HepG2 (cell line): ENCODE measurements around the gene CAPN10. TPM values are rescaled to one million over a fixed set of nuclear protein-coding genes. Genes with fewer than 3 reads are reported as not detected.

Experiments used
- ARNT ChIP-seq: fragments of 450-650 bp; IDR thresholded peaks from 2 replicates; pipeline ENCODE4 v1.6.1; 2017
- BCLAF1 ChIP-seq: fragments of 450-650 bp; IDR thresholded peaks from 2 replicates; pipeline ENCODE4 v1.6.1; 2017; ENCODE audit warnings: mild to moderate bottlenecking
- EZH2 ChIP-seq: conservative IDR thresholded peaks from 2 replicates; pipeline ENCODE4 v1.6.1; 2012; ENCODE audit warnings: mild to moderate bottlenecking, low read depth, low read length, moderate library complexity
- FLYWCH1 ChIP-seq: sonication (generic); formaldehyde crosslinking; IDR thresholded peaks from 2 replicates; pipeline ENCODE4 v1.8.1; 2023; ENCODE audit warnings: mild to moderate bottlenecking, missing genetic modification reagents
- GABPA ChIP-seq, 2 experiments: IDR thresholded peaks; 2 replicates each; pipeline ENCODE4 v1.6.1; 2011 to 2016; ENCODE audit warnings: low read depth in 2 of 2, low read length in 1 of 2, missing biosample characterization in 1 of 2, missing genetic modification characterization in 1 of 2
- GFI1 ChIP-seq: sonication (generic); formaldehyde crosslinking; IDR thresholded peaks from 2 replicates; pipeline ENCODE4 v1.5.0; 2020; ENCODE audit warnings: missing genetic modification reagents, mild to moderate bottlenecking, borderline replicate concordance
- JUND ChIP-seq: sonication (generic); formaldehyde crosslinking; IDR thresholded peaks from 2 replicates; pipeline ENCODE4 v1.8.0; 2022; ENCODE audit warnings: mild to moderate bottlenecking, missing genetic modification reagents
- MED8 ChIP-seq: sonication (generic); formaldehyde crosslinking; IDR thresholded peaks from 2 replicates; pipeline ENCODE4 v1.8.1; 2023; ENCODE audit warnings: mild to moderate bottlenecking, missing genetic modification reagents; ENCODE audit not compliant: insufficient replicate concordance
- MLLT10 ChIP-seq: sonication (generic); formaldehyde crosslinking; IDR thresholded peaks from 2 replicates; pipeline ENCODE4 v1.4.0; 2020; ENCODE audit warnings: missing genetic modification reagents
- NCOR1 ChIP-seq: fragments of 200-600 bp; sonication (generic); IDR thresholded peaks from 2 replicates; pipeline ENCODE4 v1.7.0; 2017; ENCODE audit warnings: antibody characterized with exemption, low read length, borderline replicate concordance
- NFIB ChIP-seq: sonication (generic); formaldehyde crosslinking; IDR thresholded peaks from 2 replicates; pipeline ENCODE4 v1.9.0; 2021; ENCODE audit warnings: missing genetic modification reagents, mild to moderate bottlenecking, borderline replicate concordance
- NKX3-1 ChIP-seq: sonication (generic); formaldehyde crosslinking; IDR thresholded peaks from 2 replicates; pipeline ENCODE4 v1.5.0; 2020; ENCODE audit warnings: missing genetic modification reagents
- NR0B2 ChIP-seq: sonication (generic); formaldehyde crosslinking; IDR thresholded peaks from 2 replicates; pipeline ENCODE4 v1.4.0; 2020; ENCODE audit warnings: mild to moderate bottlenecking, missing genetic modification reagents
- NRL ChIP-seq: sonication (generic); formaldehyde crosslinking; IDR thresholded peaks from 2 replicates; pipeline ENCODE4 v1.5.0; 2020; ENCODE audit warnings: missing genetic modification reagents, mild to moderate bottlenecking, moderate library complexity, borderline replicate concordance
- STAG1 ChIP-seq: sonication (generic); formaldehyde crosslinking; IDR thresholded peaks from 2 replicates; pipeline ENCODE4 v1.4.0; 2020; ENCODE audit warnings: missing genetic modification reagents
- TEAD2 ChIP-seq: sonication (generic); formaldehyde crosslinking; IDR thresholded peaks from 2 replicates; pipeline ENCODE4 v1.9.0; 2021; ENCODE audit warnings: missing genetic modification reagents
- THAP9 ChIP-seq: sonication (generic); formaldehyde crosslinking; IDR thresholded peaks from 2 replicates; pipeline ENCODE4; 2020; ENCODE audit warnings: missing genetic modification reagents, mild to moderate bottlenecking, borderline replicate concordance
- U2AF2 ChIP-seq: fragments of 200-400 bp; formaldehyde crosslinking; IDR thresholded peaks from 2 replicates; pipeline ENCODE4 v1.6.1; 2017; ENCODE audit warnings: low read depth, mild to moderate bottlenecking, low read length
- YEATS2 ChIP-seq: sonication (generic); formaldehyde crosslinking; IDR thresholded peaks from 2 replicates; pipeline ENCODE4 v1.4.0; 2020; ENCODE audit warnings: missing genetic modification reagents, borderline replicate concordance
- ZFAT ChIP-seq: sonication (generic); formaldehyde crosslinking; conservative IDR thresholded peaks from 2 replicates; pipeline ENCODE4 v1.8.1; 2023; ENCODE audit warnings: missing genetic modification reagents, inconsistent platforms
- ZKSCAN5 ChIP-seq: sonication (generic); formaldehyde crosslinking; IDR thresholded peaks from 2 replicates; pipeline ENCODE4 v1.5.1; 2020; ENCODE audit warnings: mild to moderate bottlenecking, missing genetic modification reagents
- ZNF720 ChIP-seq: sonication (generic); formaldehyde crosslinking; IDR thresholded peaks from 2 replicates; pipeline ENCODE4 v1.4.0; 2020; ENCODE audit warnings: missing genetic modification reagents
- ZZZ3 ChIP-seq: sonication (generic); formaldehyde crosslinking; IDR thresholded peaks from 2 replicates; pipeline ENCODE4 v1.4.0; 2020; ENCODE audit warnings: missing genetic modification reagents, mild to moderate bottlenecking, borderline replicate concordance
- polyA plus RNA-seq, 8 experiments: library from polyadenylated mRNA; depleted of rRNA in 3 of 8; stranded (reverse) in 7 of 8; unstranded in 1 of 8; fragments of >200 nt; fragmentation: Illumina TruSeq in 4 of 8; extraction: Trizol in 4 of 8; gene quantifications; 2 replicates each; pipeline versions ENCODE4 v1.2.1 to v1.2.3, GENCODE V29; 2011 to 2016; ENCODE audit warnings: low read depth in 4 of 8, missing spikeins in 1 of 8, mixed read lengths in 1 of 8; ENCODE audit not compliant: insufficient read depth in 1 of 8
- total RNA-seq, 5 experiments: library from RNA; depleted of rRNA; stranded (reverse); fragments of >200 nt; fragmentation: Illumina TruSeq; extraction: Trizol; gene quantifications; 2 replicates each; pipeline ENCODE4 v1.2.3, GENCODE V29; 2016; ENCODE audit warnings: low read depth in 1 of 5

CAPN10 gene
- total and polyA plus RNA-seq, 2 of the 13 experiments (the other 11 are each of a cell fraction or from before 2014, with no cell fraction given): 27.6 to 32.4 TPM

- TF ChIP-seq BCLAF1 (no peak), ZZZ3 (CRISPR knock-in tag) (0 out of 2 replicates have a peak, but pooled peaks have one; percentile 25), NKX3-1 (CRISPR knock-in tag) (no peak), NFIB (CRISPR knock-in tag) (no peak), ZNF720 (CRISPR knock-in tag) (no peak), ZFAT (CRISPR knock-in tag) (no peak), ZKSCAN5 (no peak), NR0B2 (no peak), GABPA (IDR thresholded peaks at IDR 0.05; ENCODE audit: low read depth, low read length) (no peak), GABPA (CRISPR knock-in tag; IDR thresholded peaks at IDR 0.05; ENCODE audit: low read depth) (peak; percentile 79), FLYWCH1 (CRISPR knock-in tag) (no peak), U2AF2 (no peak), TEAD2 (no peak), JUND (CRISPR knock-in tag) (peak; percentile 90; the same call in 1 of the 2 replicates), YEATS2 (CRISPR knock-in tag) (peak; percentile 67), EZH2 (no peak), ARNT (no peak), MLLT10 (CRISPR knock-in tag) (no peak), THAP9 (CRISPR knock-in tag) (no peak; the same call in 1 of the 2 replicates), GFI1 (CRISPR knock-in tag) (0 out of 2 replicates have a peak, but pooled peaks have one; percentile 35), NRL (CRISPR knock-in tag) (peak; percentile 80), MED8 (CRISPR knock-in tag) (no peak), NCOR1 (no peak), STAG1 (CRISPR knock-in tag) (no peak)
Measured at GRCh38 chr2:240565333-240566202, 21.0 kb upstream of the CAPN10 start (continued).
